ENCODE data around the gene SHISA9.

SHISA9 gene

GRCh38 chr16:13194766-13195165 is 293.4 kb downstream of the SHISA9 start:
- DNase-seq (ENCODE audit: low read depth, low spot score), result no peak
- H3K4me3 ChIP-seq (ENCODE audit: low read length), result no peak overlapping the region

GRCh38 chr16:13203725-13204124 is 302.3 kb downstream of the SHISA9 start:
- DNase-seq (ENCODE audit: low read depth, low spot score), result no peak
- H3K4me3 ChIP-seq (ENCODE audit: low read length), result no peak overlapping the region

- no peak overlapping the region for H3K4me3 ChIP-seq (ENCODE audit: low read length)
- no peak for DNase-seq (ENCODE audit: low read depth, low spot score)
These were observed 304.0 kb downstream of the SHISA9 start for GRCh38 chr16:13205352-13205751.

- no peak for DNase-seq (ENCODE audit: low read depth, low spot score)
- H3K4me3 ChIP-seq (ENCODE audit: low read length), result no peak overlapping the region
These were observed 305.2 kb downstream of the SHISA9 start for GRCh38 chr16:13206606-13207005.

- H3K4me3 ChIP-seq (ENCODE audit: low read length), result no peak overlapping the region
- DNase-seq (ENCODE audit: low read depth, low spot score), result no peak
These were observed 305.8 kb downstream of the SHISA9 start for GRCh38 chr16:13207151-13207550.

- no peak overlapping the region for H3K4me3 ChIP-seq (ENCODE audit: low read length)
These were observed 322.3 kb downstream of the SHISA9 start for GRCh38 chr16:13223666-13224065.

GRCh38 chr16:13229039-13229438 is 327.6 kb downstream of the SHISA9 start:
- DNase-seq (ENCODE audit: low read depth, low spot score), result no peak
- H3K4me3 ChIP-seq (ENCODE audit: low read length), result no peak overlapping the region

More at GRCh38 chr16:13223666-13224065, 322.3 kb downstream of the SHISA9 start:
- DNase-seq (ENCODE audit: low read depth, low spot score), result no peak

- no peak overlapping the region for H3K4me3 ChIP-seq (ENCODE audit: low read length)
- no peak for DNase-seq (ENCODE audit: low read depth, low spot score)
These were observed 330.0 kb downstream of the SHISA9 start for GRCh38 chr16:13231365-13231764.

- no peak for DNase-seq (ENCODE audit: low read depth, low spot score)
These were observed 333.6 kb downstream of the SHISA9 start for GRCh38 chr16:13234999-13235398.

GRCh38 chr16:13236308-13236707 is 334.9 kb downstream of the SHISA9 start:
- no peak for DNase-seq (ENCODE audit: low read depth, low spot score)

More at GRCh38 chr16:13234999-13235398, 333.6 kb downstream of the SHISA9 start:
- H3K4me3 ChIP-seq (ENCODE audit: low read length), result no peak overlapping the region

GRCh38 chr16:13238182-13238581 is 336.8 kb downstream of the SHISA9 start:
- no peak for DNase-seq (ENCODE audit: low read depth, low spot score)
- H3K4me3 ChIP-seq (ENCODE audit: low read length), result no peak overlapping the region

More at GRCh38 chr16:13236308-13236707, 334.9 kb downstream of the SHISA9 start:
- no peak overlapping the region for H3K4me3 ChIP-seq (ENCODE audit: low read length)

GRCh38 chr16:13242201-13242600 is 340.8 kb downstream of the SHISA9 start:
- DNase-seq (ENCODE audit: low read depth, low spot score), result no peak
- no peak overlapping the region for H3K4me3 ChIP-seq (ENCODE audit: low read length)

- no peak for DNase-seq (ENCODE audit: low read depth, low spot score)
- no peak overlapping the region for H3K4me3 ChIP-seq (ENCODE audit: low read length)
These were observed 343.4 kb downstream of the SHISA9 start for GRCh38 chr16:13244770-13245169.

GRCh38 chr16:13245713-13246377 is 344.4 kb downstream of the SHISA9 start:
- no peak for DNase-seq (ENCODE audit: low read depth, low spot score)
- no peak overlapping the region for H3K4me3 ChIP-seq (ENCODE audit: low read length)

- H3K4me3 ChIP-seq (ENCODE audit: low read length), result no peak overlapping the region
- DNase-seq (ENCODE audit: low read depth, low spot score), result no peak
These were observed 353.7 kb downstream of the SHISA9 start for GRCh38 chr16:13254998-13255614.

- H3K4me3 ChIP-seq (ENCODE audit: low read length), result no peak overlapping the region
- no peak for DNase-seq (ENCODE audit: low read depth, low spot score)
These were observed 361.1 kb downstream of the SHISA9 start for GRCh38 chr16:13262270-13263090.

GRCh38 chr16:13264749-13265552 is 363.6 kb downstream of the SHISA9 start:
- DNase-seq (ENCODE audit: low read depth, low spot score), result no peak
- H3K4me3 ChIP-seq (ENCODE audit: low read length), result no peak overlapping the region

GRCh38 chr16:13269359-13269758 is 368.0 kb downstream of the SHISA9 start:
- no peak for DNase-seq (ENCODE audit: low read depth, low spot score)
- no peak overlapping the region for H3K4me3 ChIP-seq (ENCODE audit: low read length)

GRCh38 chr16:13269905-13270528 is 368.6 kb downstream of the SHISA9 start:
- DNase-seq (ENCODE audit: low read depth, low spot score), result no peak
- no peak overlapping the region for H3K4me3 ChIP-seq (ENCODE audit: low read length)
